GM12891 (cell line): Measurements from ENCODE around the gene PRPH.

Experiments
- DNase-seq: peaks from one replicate; pipeline ENCODE4 v3.0.0; 2011; ENCODE audit warnings: low spot score; ENCODE audit not compliant: insufficient read length
- FAIRE-seq: peaks from 2 replicates; lab custom pipeline; 2011; peaks lifted over from hg19 to GRCh38; lab: Jason Lieb, UNC
- PAX5 ChIP-seq: IDR thresholded peaks from 2 replicates; pipeline ENCODE4 v1.6.1; 2011; ENCODE audit warnings: low read length, moderate library complexity, mild to moderate bottlenecking; ENCODE audit not compliant: insufficient read depth, severe bottlenecking
- POLR2A ChIP-seq: IDR thresholded peaks from 2 replicates; pipeline ENCODE4 v1.6.1; 2011; ENCODE audit warnings: low read depth, low read length, control low read depth
- POLR2AphosphoS5 ChIP-seq: IDR thresholded peaks from 2 replicates; pipeline ENCODE4 v1.6.1; 2011; ENCODE audit warnings: low read depth, low read length, control low read depth
- POU2F2 ChIP-seq: IDR thresholded peaks from 2 replicates; pipeline ENCODE4 v1.6.1; 2011; ENCODE audit warnings: low read depth, mild to moderate bottlenecking, control low read depth, low read length, moderate library complexity
- SPI1 ChIP-seq: IDR thresholded peaks from 2 replicates; pipeline ENCODE4 v1.6.1; 2011; ENCODE audit warnings: low read depth, low read length, control low read depth
- TAF1 ChIP-seq: IDR thresholded peaks from 2 replicates; pipeline ENCODE4 v1.6.1; 2011; ENCODE audit warnings: low read depth, low read length, control low read depth

PRPH gene

DNA sequence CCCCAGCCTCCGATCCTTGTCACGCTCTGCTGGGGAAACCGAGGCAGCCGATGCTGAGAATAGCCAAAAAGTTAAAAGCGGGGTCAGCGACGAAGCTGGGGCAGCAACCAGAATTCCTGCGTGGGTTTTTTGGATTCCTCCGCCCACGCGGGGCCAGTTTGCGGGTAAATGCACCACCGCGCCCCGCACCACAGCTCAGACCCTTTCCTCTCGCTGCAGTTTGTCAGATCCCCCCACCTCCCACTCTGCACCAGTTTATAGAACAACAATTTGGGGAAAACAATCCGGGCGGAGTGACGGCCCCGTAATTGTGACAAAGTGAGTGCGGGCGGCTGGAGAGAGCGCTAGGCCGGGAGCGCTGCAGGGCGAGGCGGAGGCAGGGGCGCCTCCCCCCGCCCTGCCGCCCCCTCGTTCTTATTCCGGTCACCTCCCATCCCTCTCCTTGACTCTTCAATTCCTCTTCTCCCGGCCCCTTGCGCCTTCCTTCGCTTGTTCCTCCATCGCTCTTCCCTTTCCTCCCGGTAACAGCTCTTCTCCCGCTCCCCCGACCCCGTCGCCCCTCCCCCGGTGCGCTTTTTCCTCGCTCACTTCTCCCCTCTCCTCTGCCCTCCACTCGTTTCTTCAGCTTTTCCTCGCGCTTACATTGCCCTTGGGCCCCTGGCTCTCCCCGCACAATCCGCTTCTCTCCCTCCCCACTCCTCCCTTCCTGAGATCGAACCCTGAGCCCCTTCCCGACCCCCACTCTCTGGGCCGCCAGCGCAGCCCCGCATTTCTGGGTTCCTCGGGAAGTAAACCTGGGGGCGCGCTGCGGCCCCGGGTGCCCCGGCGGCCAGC lies 51.1 kb downstream of the PRPH start:
- FAIRE-seq (no peak), DNase-seq (no peak)
- no peak for TF ChIP-seq PAX5
- no peak for TF ChIP-seq POLR2AphosphoS5
- no peak for TF ChIP-seq SPI1
- TF ChIP-seq POLR2A: no peak
- TF ChIP-seq TAF1: no peak
- TF ChIP-seq POU2F2: no peak

DNA sequence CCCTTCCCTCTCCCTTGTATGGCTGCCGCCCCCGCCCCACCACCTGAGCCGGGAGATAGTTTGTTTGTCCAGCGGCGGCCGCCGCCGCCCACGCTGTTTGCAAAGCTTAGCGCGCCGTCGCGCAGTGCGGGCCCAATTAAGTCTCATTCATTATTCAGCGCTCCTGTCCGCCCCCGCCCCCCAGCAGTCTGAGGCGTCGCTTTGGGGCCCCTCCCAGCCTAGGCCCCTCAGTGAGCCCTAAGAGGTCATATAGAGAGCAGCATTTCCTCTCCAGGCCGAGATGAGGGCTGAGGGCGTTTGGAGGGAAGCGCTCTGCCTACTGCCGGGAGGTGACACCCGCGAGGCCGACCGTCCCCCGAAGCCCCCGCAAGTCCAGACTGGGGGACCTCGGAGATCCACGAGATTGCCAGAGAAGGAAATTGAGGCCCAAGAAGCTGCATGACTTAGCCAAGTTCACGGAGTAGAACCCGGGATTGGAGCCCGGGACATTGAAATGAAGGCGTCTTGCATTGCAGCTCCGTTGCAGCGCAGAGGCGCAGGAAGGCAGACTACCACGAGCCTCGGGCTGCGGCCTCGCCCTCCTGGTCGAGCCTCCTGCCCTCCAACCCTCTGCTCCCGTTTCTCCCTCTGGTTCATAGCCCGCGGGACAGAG lies 51.8 kb downstream of the PRPH start, which contains the start of gene DNAJC22:
DNAJC22 (plus strand) TSS at position 230 of the 652 bp plus-strand sequence. CDS start 1,985 bp downstream, outside the sequence.
- TF ChIP-seq POLR2AphosphoS5 (no peak), SPI1 (no peak), TAF1 (no peak), POU2F2 (no peak), POLR2A (no peak), PAX5 (no peak)
- peak; percentile 66 for FAIRE-seq
- no peak for DNase-seq

DNA sequence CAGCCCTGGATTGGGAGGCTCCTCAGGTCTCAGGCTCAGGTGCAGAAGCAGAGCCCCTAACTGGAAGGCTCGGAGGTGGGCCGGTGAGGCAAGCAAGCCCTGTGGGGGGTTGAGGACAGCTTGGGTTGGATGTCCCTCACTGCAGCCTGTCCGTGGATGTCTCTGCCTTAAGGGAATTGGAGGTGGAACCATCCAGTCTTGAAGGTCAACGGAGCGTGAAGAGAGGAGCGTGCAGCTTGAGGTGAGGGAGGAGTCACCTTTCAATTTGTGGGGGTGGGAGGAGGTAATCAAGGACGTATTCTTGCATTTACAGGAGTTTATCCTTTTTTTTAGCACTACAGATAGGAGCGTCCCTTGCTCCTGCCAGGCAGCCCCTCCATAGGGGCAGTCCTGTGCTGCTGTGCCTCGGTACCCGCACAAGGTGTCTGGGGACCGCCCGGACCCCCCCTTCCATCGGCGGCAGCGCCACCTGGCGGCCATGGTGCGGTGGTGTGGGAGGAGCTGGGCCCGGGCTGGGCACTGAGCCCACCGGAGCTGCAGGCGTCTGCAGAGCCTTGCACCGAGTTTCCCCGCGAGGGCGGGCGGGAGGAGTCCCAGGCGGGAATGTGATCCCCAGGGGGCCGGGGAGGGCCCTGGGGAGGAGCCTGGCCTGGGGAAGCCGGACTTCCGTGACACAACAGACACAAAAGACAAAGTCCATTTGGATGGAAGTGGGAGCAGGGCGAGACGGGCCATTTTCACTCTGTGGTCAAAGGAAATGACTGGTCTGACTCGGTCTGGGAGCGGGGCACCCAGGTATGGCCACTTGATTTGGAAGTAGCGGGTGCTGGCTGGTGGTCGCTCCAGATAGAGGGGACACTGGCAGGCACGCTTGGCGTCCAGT lies 52.6 kb downstream of the PRPH start:
- FAIRE-seq: peak; percentile 82
- TF ChIP-seq POU2F2 (no peak), POLR2AphosphoS5 (no peak)
- peak; percentile 91 for DNase-seq
